SIG-M5 (cell line): ENCODE data around the gene GPC5.

Experiments used
- DNase-seq: peaks from one replicate; lab custom pipeline; 2025; lab: John Stamatoyannopoulos, UW

Gene GPC5

DNA sequence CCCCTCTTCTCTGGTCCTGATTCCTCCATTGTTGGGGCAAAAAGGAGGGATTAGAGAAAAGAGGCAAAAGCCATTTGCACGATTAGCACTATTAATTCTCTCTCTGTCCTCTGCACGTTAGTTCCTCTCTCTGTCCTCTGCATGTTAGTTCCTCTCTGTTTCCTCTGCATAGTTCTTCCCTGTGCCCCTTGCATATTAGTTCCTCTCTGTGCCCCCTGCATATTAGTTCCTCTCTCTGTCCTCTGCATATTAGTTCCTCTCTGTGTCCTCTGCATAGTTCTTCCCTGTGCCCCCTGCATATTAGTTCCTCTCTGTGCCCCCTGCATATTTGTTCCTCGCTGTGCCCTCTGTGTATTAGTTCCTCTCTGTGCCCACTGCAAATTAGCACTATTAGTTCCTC lies 981.0 kb downstream of the GPC5 start:
- no peak for DNase-seq

DNA sequence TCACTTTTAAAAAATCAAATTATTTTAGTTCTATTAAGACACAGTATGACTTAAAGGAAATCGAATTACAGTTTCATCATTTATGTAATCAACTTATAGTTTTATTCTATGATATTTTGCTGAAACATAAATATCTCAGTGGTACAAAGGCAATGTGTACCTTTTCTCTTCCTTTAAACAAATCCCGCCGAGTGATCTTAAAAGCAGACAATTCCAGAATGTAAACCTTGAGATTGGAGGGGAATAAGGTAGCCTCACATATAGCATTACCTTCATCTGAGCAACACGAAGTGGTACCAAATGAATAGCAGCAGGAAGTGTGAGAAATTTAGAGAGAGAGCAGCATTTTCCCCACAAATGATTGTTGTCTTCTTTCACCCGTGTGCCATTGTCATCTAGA lies 986.0 kb downstream of the GPC5 start:
- no peak for DNase-seq

DNA sequence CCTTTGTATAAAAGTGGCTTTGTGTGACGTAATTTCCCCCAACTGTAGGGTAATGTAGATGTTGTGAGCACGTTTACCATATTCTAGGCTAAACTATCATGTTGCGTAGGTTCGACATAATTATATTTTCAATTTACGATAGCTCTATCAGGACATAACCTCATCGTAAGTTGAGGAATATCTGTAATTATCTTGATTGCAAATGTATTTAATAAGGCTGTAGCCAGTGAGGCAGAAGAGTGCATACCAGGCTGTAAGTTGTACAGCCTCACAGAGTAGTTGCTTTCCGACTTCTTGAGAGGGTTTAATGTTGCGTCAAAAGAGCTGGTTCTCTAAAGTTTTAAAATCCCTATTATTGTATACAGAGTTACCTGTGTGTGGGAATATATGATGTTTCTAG lies 988.8 kb downstream of the GPC5 start:
- DNase-seq, result no peak

DNA sequence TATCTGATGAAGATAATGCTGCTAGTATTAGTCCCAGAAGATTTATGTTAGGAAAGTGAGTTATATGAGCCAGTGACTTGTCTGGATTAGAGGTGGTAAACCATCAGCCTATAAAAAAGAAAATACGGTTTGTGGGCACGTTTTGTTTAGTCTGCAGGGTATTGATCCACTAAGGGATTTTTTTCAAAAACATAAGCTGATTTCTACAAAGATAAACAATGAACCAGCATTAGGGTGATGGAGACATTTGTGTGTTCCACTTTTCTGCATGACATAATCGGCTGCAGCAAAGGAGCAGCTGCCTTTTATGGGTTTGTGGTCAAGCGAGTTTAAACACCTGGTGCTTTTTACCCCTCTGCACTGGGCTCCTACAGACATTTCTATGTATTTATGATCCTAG lies 991.8 kb downstream of the GPC5 start:
- no peak for DNase-seq

DNA sequence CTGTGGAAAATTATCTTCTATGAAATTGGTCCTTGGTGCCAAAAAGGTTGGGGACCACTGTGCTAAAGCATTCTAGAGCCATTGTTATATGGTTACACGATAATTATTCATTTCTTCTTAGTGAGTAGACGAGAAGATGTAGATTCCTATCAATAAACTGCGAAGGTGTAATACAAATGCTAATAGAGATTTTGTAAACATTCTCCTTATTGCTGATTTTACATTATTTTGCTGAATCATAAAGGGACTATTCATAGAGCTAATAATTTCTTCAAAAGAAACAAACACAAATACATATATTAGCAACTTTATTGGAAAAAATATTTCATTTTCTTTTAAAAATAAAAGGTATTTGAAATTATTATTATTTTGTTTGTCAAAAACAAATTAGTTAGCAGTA lies 1005.2 kb downstream of the GPC5 start:
- no peak for DNase-seq

DNA sequence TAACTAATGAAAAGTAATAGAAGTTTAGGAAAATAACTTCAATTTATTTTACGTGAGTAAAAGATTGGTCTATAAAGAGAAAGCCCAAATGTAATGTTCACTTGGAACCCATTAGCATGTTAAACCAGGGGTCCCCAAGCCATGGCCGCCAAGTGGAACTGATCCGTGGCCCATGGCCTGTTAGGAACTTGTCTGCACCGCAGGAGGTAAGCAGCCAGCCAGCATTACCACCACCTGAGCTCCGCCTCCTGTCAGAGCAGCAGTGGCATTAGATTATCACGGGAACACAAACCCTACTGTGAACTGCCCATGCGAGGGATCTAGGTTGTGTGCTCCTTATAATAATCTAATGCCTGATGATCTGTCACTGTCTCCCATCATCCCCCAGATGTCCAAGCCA lies 1009.4 kb downstream of the GPC5 start:
- DNase-seq, result no peak

DNA sequence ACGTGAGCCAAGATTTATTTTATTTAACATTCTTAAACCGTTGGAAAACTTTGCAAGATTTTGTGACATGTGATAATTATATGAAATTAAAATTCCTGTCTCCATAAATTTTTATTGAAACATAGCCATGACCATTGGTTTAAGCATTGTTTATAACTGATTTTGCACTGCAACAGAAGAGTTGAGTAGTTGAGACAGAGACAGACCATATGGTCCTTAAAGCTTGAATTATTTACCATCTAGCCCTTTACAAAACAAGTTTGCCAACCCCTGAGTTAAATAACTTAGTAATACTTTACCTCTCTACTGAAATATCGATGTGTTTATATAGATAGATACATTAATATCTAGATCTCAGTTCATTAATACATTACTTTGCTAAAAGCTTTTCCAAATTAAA lies 1014.1 kb downstream of the GPC5 start:
- no peak for DNase-seq

DNA sequence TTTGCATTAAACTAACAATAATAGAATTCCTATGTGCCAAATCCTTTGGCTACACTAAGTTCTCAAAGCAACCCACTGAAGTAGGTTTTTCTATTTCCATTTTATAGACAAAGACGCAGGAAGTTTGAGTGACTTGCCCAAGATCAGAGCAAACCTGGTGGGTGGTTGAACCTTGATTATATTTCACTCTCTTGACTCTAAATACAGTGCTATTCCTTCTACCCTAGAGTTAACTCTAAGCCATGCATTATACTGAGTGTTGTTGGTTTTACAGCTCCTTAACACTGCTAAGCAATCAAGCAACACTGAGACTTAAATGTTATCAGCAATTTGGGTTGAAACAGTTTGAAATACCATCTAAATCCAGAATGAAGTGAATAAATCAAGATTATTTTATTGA lies 1014.6 kb downstream of the GPC5 start:
- no peak for DNase-seq

DNA sequence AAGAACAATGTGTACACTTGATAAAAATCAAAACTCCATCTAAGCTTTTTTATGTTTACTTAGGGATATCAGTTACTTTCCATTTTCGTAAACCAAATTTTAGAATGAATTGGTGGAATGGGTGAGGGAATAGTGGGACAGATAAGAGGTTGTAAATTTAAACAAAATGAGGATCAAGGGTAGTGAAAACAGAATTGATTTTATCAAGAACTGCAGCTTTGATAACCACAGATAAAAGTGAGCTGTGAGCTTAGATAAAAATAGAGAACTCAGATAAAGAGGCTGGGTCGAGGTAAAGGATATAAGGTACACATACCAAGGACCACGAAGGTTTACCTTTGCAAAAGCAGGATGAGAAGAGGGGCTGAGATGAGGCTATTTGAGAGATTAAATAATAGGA lies 1015.0 kb downstream of the GPC5 start:
- DNase-seq, result no peak

DNA sequence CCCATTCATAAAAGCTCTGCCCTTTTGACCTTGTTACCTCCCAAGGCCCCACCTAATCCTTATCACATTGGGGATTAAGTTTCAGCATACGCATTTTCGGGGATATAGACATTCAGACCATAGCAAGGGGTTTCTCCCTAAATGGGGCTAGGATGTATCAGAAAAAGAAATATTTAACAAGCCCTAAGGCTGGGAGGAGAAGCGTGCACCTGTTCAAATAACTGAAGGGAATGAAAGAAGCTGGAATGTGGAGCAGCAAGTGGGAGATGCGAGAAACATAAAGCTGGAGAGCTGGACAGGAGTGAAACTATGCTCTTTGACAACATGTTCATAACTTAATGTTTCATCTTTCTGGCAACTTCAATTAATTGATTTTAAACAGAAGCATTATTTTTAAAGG lies 1016.4 kb downstream of the GPC5 start:
- no peak for DNase-seq

DNA sequence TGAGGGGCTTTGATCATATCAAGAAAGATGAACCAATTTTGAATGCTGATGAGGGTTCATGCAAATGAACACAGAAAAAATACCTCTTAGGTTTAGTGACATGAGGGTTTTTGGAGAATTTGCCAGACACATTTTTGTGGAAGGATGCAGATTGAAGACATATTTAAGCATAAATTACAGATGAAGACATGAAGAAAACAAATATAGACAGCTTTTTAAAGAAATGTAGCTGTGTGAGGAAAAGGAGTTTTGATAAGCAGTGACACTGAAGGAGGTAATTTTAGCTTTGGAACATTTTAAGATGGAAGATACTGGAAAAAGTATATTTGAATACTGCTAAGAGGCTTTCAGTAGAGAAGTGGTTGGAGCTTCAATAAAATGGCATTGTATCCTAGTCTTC lies 1017.4 kb downstream of the GPC5 start:
- no peak for DNase-seq

DNA sequence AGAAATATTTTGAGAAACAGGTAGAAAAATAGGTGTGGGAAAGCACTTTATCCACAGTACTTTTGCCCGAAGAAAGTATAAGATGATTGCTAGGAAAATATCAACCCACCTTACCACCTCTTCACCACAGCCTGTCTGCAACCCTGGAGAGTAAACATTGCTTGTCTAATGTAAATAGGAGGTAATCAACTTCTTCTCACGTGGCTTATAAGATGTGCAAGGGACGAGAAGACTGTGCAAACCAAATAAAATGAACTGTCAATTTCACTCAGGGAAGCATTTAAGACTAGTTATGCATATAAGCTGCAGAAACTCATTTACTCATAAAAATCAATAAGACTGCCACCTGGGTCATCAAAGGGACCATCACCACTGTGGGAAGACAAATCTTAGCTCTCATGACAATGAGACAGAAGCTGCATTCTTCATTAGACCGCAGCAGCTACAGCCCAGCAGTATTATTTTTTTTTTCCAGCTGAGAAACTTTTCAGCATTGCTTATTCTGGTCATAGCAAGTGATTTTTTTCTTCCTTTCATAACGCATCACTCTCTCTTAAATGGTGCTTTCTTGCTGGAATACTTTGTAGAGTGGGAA lies 1020.5 kb downstream of the GPC5 start:
- no peak for DNase-seq

DNA sequence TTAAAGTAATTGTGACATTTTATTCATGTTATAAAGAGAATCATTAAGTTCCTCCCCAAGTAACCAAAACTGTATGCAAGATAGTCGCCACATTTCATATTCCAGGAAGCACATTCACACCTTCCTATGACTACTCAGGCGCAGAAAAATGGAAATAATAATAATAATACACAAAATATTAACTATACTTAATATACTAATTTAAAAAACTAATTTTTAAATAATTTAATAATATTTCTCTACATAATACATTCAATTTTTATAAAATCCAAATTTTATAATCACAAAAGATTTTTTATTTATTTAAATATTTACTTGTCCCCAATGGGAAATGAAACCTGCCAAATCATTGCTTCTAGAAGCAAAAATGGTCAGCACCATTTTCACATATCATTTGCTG lies 1030.8 kb downstream of the GPC5 start:
- no peak for DNase-seq

DNA sequence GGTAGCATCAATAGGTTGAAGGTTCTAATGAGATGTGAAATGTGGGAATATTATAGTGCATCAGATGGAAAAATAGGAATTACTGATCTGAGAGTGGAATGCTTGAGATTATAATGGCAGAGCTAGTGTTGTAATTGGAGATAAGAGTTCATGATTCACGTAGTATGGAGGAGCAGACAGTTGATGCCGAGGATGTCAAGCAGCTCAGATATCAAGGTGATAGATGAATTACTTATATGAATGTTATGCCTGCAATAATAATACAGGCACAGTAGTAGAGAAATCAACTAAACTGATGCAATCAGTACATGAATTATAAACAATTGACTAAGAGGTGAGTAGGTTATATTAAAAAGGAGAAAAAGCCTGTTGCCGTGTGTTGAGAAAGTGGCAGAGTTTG lies 1035.0 kb downstream of the GPC5 start:
- DNase-seq, result no peak

DNA sequence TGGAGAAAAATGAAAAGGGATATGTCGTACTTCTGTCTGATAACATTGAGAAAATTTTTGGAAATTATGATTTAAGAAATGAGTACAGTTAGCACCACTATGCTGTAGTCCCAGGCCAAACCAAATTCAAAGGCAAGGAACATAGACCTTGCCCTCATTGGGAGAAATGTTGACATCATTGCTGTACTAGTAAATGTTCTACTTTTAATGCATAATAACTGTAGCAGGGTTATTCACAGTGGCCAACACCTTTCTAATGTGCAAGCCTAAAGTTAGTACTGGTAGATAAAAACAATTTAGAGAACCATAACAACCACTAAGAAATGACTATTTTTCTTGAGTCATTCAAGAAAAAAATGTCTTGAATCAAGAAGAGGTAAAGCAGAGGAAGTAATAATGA lies 1035.5 kb downstream of the GPC5 start:
- DNase-seq, result no peak

DNA sequence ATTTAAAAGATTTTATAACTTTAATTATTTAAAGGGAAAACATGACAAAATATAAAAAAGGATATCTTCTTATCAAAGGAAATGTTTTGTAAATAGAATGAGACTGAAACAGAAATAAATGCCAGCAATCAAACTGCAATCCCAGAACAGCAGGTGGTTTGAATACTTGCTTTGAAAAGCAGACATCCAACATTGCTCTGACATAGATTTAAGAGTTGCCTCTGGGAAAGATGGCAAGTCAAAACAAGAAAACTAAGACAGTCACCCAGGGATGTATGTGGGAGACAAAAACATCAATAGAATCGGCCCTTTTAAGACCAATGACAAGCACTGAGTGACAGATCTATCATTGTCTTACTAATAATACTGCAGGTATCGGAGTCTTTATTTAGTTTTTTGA lies 1038.5 kb downstream of the GPC5 start:
- DNase-seq, result no peak

DNA sequence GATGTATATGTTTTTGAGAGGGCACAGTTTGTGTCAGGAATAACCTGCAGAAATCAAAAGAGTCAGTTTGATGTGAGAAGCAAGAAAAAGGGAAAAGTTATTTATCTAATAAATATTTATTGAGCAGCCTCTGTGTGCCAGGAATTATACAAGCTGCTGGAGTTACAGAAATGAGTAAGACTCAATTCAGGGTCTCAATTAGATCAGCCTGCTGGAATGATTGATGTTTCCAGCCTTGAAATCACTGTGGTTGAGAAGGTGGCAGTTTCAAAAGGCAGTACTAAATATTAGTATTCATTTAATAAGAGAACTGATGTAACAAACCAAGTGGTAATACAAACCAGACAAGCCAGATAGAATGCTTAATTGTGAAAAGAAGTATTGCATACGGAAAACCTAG lies 1045.8 kb downstream of the GPC5 start:
- no peak for DNase-seq

DNA sequence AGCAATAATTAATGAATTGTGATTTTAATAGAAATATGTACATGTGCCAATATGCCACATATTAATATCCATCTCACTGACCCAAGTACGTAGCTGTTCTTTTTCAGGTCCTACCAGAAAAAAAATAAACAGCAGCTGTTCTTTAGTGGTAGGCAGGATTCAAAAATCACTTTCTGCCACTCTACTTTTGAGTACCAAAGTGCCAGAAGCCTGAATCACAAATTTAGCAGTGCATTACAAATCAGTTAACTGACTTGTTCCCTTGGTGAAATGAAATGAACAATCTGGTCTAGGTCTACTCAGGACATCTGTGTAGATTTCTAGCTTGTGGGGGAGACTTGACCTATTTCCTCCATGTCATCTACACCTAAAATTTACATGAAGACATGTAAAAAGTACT lies 1052.6 kb downstream of the GPC5 start:
- DNase-seq, result no peak

DNA sequence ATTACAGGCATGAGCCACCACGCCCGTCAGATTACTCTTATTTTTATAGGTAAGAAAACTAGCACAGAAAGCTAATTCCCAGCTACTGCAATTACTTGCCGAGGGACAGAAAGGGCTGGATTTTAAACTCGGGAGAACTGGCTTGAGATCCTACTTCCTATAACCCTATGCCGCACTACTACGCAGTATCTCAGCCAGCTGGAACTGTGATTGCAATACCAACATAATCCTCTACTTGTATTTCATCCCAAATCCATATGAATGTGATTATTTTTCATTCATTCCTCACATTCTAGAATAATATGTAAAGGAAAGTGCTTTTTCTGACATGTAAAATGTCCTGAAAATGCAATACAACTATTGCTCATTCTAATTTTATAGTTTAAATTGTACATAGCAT lies 1054.4 kb downstream of the GPC5 start:
- DNase-seq, result no peak

DNA sequence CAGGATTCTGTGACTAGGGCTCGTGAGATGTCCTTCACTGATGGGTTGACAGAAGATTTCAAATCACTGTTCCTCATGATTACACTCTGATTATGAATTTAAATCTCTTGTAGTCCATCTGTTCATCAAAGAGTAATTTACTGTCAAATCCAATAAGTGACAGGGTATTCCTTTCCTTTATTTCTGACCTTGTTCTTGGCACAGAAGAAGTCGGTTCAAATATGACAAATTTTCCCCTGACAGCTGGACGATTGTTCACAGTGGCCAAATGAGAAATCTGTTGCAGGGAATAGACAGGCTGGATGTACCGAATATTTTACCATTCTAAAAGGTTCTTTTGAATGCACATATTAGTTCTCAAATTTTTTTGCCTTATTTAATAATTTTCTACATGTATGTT lies 1060.9 kb downstream of the GPC5 start:
- no peak for DNase-seq

DNA sequence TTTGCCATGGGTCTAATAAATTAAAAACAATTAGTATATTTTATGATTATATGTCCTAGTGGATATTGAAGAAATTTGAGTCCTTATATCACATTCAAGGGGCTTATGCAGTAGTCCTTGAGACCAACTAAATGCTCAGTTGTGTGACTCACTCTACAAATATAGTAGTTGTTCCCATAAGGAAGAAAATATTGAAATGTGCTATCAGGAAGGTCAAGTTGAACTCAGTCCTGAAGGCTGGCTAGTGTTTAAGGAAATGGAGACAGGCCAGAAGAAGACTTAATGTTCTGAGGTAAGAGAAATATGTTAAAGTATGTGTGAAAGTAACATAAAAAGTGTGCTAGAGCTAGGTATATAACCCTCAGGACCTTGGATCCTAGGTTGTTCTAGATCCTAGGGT lies 1062.1 kb downstream of the GPC5 start:
- DNase-seq, result no peak

DNA sequence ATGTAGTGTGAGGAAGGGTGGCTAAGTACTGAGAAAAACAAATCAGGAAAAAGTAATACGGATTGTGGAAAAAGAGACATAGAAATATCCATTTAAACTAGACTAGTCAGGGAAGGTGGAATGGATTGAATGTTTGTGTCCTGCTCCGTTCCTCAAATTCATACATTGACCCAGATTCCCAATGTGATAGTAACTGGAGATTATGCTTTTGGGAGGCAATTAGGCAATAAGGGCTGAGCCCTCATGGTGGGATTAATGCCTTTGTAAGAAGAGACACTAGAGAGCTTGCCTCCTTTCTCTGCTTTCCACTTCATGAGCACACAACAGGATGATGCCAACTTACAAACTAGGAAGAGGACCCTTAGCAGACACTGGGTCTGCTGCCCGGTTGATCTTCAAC lies 1063.0 kb downstream of the GPC5 start:
- DNase-seq, result no peak

DNA sequence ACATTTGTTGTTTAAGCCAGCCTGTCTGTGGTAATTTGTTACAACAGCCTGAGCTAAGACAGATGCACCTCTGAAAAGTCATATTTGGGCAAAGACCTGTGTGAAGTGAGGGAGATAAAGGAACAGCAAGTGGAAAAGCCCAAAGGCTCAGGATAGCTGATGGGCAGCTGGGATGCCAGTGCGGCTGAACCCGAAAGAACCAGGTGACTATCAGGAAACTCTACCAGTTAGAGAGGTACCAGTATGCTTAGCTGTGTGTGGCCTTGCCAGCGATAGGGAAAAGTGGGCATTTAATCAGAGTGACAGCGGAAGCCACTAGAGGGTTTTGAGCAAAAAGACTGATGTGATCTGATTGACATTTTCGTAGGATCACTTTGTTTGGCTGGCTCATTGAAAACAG lies 1063.4 kb downstream of the GPC5 start:
- DNase-seq, result no peak

DNA sequence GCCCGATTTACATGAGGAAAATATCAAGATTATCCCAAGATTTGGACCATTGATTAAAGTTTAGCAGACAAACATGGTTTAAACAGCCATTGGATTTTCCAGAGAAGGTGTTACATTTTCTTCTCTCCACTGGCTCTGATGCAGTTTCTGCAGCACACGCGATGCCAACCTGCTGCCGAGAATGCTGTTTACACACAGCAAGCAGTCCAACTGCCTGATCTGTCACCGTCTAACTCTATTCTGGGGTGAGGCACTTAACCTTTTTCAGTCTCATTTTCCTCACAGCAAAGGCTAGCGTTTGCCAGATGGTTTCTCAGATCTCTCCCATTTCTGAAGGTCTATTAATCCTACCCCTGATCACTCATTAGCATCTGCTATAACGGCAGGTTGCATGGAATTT lies 1064.7 kb downstream of the GPC5 start:
- DNase-seq, result no peak
